ENCODE measurements around the gene NDUFS6. TPM values are rescaled to one million over a fixed set of nuclear protein-coding genes. Genes with fewer than 3 reads are reported as not detected.
A peak's percentile ranks its signal among the peaks of the same experiment; 100 is the strongest.

The NDUFS6 gene
- total RNA-seq, 2 donors from 2014 or later = 32.3 to 32.6 TPM

DNA sequence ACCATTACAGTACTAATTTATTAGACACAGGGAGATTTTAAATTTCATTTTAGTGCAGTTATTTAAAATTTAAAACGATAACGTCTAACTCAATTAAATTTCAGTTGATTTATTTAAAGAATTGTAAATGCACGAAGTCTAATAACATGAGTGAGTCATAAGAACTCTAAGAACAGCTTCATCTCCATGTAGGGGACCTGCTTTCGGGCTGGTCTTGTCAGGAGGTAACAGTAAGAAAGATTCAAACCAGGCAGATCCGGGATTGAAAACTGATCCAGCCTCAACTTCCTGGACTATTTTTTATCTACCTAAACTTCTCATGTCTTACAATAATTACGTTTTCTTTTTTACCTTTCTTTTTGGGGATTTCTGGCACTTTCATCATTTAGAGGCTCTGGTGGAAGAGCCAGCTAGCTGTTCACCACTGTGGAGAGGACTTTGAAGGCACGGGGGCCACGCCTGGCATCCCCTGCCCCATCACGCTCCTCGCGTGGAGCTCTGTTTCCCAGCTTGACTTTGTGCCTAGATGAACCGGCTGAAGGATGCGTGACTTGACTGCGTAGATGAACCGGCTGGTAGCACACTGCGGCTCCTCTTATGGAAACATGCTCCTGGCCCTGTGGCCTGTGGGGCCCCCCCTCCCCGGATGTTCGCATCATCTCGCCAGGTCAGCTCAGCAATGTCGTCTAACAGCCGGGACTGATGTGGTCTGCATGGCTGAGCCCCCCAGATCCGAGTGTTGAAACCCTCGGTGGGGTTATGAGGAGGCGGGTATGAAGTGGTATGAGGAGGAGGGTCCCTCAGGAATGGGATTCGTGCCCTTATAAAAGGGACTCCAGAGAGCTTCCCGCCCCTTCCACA lies 26.0 kb downstream of the NDUFS6 start:
- DNase-seq (ENCODE audit: low spot score in 2 of 2) = peak in 1 of 2 donors; percentile 39
- H3K27ac Mint-ChIP-seq = peak overlapping the region in 1 of 2 donors; percentile 55
- no peak for ATAC-seq
- no peaks in the 10 kb centered on the region for H3K9me3 Mint-ChIP-seq
- H3K36me3 Mint-ChIP-seq = no peaks in the 10 kb centered on the region

GRCh38 chr5:1827886-1828397 lies 26.7 kb downstream of the NDUFS6 start:
- ATAC-seq = peak; percentile 33 to 64
- H3K9me3 Mint-ChIP-seq = no peaks in the 10 kb centered on the region
- H3K27ac Mint-ChIP-seq = no peak overlapping the region
- DNase-seq (ENCODE audit: low spot score in 2 of 2) = peak; percentile 17 to 35
- no peaks in the 10 kb centered on the region for H3K36me3 Mint-ChIP-seq

DNA sequence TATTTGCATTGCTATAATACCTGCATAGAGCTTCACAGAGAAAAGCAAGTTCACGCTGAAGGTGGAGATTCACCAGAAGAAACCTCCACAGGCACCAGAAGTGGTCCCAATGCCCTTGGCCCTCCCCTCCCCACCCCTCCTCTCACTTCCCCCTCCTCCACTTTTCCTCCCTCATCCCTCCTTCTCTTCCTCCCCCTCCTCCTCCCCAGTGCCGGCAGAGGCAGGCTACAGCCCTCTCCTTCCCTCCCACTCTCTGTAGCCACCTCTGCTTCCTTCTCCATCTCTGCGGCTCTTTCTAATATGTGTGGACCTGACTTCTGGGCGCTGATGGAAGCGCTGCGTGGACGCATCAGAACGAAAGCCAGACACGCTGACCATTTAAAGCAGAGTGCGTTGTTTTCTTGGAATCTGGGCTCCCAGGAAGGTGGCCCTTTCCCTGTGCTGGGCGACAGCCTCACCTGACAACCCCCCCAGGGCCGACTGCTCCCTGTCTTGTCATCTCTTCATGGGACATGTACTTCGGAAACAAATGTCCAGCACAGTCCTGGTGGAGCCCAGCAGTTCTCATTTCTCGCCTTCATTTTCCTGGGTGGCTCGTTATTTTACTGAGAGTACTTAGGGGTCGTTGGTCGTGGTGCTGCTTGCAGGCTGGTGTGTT lies 29.5 kb downstream of the NDUFS6 start:
- no peaks in the 10 kb centered on the region for H3K36me3 Mint-ChIP-seq
- no peak for ATAC-seq
- no peaks in the 10 kb centered on the region for H3K9me3 Mint-ChIP-seq
- peak in 1 of 2 donors; percentile 38 for DNase-seq (ENCODE audit: low spot score in 2 of 2)
- no peak overlapping the region for H3K27ac Mint-ChIP-seq

- Mint-ChIP-seq H3K9me3 (no peaks in the 10 kb centered on the region), H3K27ac (no peak overlapping the region), H3K36me3 (no peaks in the 10 kb centered on the region)
- no peak for ATAC-seq
- peak in 1 of 2 donors; percentile 30 for DNase-seq (ENCODE audit: low spot score in 2 of 2)
These were observed 30.1 kb downstream of the NDUFS6 start for GRCh38 chr5:1831257-1831656.

DNA sequence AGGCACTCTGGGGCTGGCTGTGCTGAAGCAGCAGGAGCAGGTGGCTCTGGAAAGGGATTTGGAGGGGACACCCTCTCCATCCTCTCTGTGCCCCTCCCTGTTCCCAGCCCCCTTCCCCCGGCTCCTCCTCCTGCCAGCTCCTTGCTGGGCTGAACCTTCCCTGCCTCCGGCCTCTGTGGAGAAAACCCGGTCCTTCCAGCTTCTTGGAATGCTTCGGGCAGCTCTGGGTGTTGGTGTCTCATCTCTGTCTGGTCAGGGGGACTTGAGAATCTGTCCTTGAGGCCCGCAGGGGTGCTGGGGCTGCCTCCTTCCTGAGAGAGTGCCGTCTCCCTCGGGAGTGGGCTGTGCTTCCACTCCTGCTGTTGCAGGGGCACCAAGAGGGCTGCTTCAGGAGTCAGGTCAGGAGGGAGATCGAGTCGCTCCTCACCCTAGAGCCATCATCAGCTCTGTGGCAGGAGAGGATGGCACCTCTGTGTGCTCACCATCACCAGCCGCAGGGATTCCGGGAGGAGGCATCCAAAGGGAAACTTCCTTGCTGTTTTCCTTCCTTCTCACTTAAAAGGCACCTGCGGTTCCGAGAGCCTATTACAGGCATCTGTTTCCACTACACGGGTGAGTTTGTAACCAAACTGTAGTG lies 30.6 kb downstream of the NDUFS6 start:
- DNase-seq (ENCODE audit: low spot score in 2 of 2) = peak in 1 of 2 donors; percentile 37
- Mint-ChIP-seq H3K9me3 (no peaks in the 10 kb centered on the region), H3K27ac (no peak overlapping the region), H3K36me3 (no peaks in the 10 kb centered on the region)
- ATAC-seq = no peak

DNA sequence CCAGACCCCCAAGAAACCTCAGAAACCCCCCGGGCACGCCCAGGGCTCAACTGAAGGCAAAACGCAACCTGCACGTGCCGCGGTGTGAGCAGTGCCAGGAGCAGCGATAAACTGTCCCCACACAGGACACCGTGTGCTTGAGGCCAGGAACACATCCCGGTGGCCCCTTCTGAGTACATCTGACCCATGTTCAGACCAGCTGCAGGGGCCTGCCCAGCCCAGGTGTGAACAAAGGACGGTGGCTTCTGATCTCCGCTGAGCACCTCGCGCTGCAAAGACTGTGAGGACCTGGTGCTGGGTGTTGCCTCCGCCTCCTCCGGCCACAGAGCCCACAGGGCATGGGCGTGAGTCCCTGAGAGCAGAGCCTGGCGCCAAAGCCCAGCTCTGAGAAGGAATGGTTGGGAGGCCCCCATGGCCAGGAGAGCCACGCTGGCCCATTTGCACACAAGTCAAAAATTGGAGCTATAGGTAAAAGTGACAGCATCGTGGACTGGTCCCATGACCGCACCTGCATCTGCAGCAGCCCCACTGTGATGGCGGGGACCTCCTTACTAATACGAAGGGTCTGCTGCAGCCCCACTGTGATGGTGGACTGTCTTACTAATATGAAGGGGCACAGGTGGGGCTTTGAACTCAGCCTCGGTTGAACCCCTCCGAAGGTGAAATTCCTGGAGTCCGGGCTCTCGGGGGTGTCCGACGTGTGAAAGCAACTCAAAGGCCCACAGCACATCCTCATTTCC lies 31.5 kb downstream of the NDUFS6 start:
- ATAC-seq (no peak), DNase-seq (ENCODE audit: low spot score in 2 of 2) (peak in 1 of 2 donors; percentile 35)
- Mint-ChIP-seq H3K36me3 (no peaks in the 10 kb centered on the region), H3K27ac (no peak overlapping the region), H3K9me3 (no peaks in the 10 kb centered on the region)

DNA sequence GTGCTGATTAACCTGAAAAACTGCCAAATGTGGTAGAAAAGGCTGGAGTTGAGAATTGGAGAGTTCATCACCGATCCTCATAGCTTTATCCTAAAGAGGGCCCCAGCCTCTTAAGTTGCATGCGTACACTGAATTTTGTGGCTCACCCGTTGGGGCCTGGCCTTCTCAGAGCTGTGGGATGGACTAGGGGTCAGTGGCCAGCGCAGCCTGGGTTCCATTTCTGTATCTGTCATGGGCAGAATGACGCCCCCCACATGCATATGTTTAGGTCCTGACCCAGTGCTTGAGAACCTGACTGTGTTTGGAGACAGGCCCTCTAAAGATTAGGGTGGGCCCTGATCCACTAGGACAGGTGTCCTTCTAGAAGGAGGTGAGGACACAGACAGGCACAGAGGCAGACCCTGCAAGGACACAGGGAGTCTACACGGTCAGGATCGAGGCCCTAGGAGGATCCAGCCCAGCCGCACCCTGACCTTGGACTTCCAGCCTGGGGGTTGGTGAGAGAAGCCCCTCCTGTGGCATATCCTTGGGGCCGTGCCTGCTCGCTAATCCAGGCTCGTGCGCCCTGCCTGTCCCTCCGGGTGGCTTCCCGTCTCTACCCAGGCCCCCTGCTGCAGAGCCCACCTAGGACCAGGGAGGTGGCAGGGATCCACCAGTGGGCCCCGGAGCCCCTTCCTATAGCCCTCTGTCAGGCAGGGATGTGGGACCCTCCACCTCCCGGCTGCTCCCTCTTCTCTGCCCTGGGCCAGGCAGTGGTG lies 32.2 kb downstream of the NDUFS6 start:
- ATAC-seq = no peak
- no peaks in the 10 kb centered on the region for H3K9me3 Mint-ChIP-seq
- H3K36me3 Mint-ChIP-seq = no peaks in the 10 kb centered on the region
- peak in 1 of 2 donors; percentile 40 for DNase-seq (ENCODE audit: low spot score in 2 of 2)
- H3K27ac Mint-ChIP-seq = no peak overlapping the region

- DNase-seq (ENCODE audit: low spot score in 2 of 2) = peak in 1 of 2 donors; percentile 47
- no peak overlapping the region for H3K27ac Mint-ChIP-seq
- H3K9me3 Mint-ChIP-seq = no peaks in the 10 kb centered on the region
- H3K36me3 Mint-ChIP-seq = no peaks in the 10 kb centered on the region
- ATAC-seq = no peak
These were observed 32.9 kb downstream of the NDUFS6 start for GRCh38 chr5:1834022-1834551.

- ATAC-seq (no peak), DNase-seq (ENCODE audit: low spot score in 2 of 2) (peak in 1 of 2 donors; percentile 43)
- no peak overlapping the region for H3K27ac Mint-ChIP-seq
- H3K9me3 Mint-ChIP-seq = no peaks in the 10 kb centered on the region
- H3K36me3 Mint-ChIP-seq = no peaks in the 10 kb centered on the region
These were observed 33.7 kb downstream of the NDUFS6 start for GRCh38 chr5:1834721-1835429.

- DNase-seq (ENCODE audit: low spot score in 2 of 2) (no peak), ATAC-seq (no peak)
- H3K27ac Mint-ChIP-seq = no peak overlapping the region
- no peaks in the 10 kb centered on the region for H3K9me3 Mint-ChIP-seq
- no peaks in the 10 kb centered on the region for H3K36me3 Mint-ChIP-seq
These were observed 34.2 kb downstream of the NDUFS6 start for GRCh38 chr5:1835431-1835830.

GRCh38 chr5:1836176-1836890 lies 35.1 kb downstream of the NDUFS6 start:
- Mint-ChIP-seq H3K36me3 (no peaks in the 10 kb centered on the region), H3K27ac (no peak overlapping the region), H3K9me3 (no peaks in the 10 kb centered on the region)
- DNase-seq (ENCODE audit: low spot score in 2 of 2) (peak in 1 of 2 donors; percentile 7), ATAC-seq (no peak)

GRCh38 chr5:1836891-1837880 lies 36.0 kb downstream of the NDUFS6 start:
- DNase-seq (ENCODE audit: low spot score in 2 of 2) = peak in 1 of 2 donors; percentile 46
- no peaks in the 10 kb centered on the region for H3K36me3 Mint-ChIP-seq
- no peak overlapping the region for H3K27ac Mint-ChIP-seq
- no peak for ATAC-seq
- no peaks in the 10 kb centered on the region for H3K9me3 Mint-ChIP-seq

- Mint-ChIP-seq H3K27ac (peak overlapping the region in 1 of 2 donors; percentile 55), H3K36me3 (no peaks in the 10 kb centered on the region), H3K9me3 (no peaks in the 10 kb centered on the region)
- DNase-seq (ENCODE audit: low spot score in 2 of 2) (peak in 1 of 2 donors; percentile 28), ATAC-seq (no peak)
These were observed 36.8 kb downstream of the NDUFS6 start for GRCh38 chr5:1838013-1838412.

Data from activated naive CD4-positive, alpha-beta T cell treated with anti-CD3 and anti-CD28 coated beads, Interleukin-2, amount 50 U/mL, for 72 hours (primary cell).